ENCODE measurements around the gene PGLYRP1.

The PGLYRP1 gene

DNA sequence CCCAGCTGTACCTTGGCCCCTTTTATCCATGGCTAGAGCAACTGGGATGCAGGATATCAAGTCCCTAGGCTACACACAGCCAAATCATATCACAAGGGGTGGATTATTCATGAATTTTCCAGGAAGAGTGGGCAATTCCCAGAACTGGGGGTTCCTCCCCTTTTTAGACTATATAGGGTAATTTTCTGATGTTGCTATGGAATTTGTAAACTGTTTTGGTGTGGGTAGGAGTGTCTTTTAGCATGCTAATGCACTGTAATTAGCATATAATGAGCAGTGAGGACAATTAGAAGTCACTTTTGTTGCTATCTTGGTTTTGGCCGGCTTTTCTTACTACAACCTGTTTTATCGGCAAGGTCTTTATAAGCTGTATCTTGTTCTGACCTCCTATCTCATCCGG is 35.9 kb upstream of the PGLYRP1 start:
- Histone ChIP-seq H3K18ac (ENCODE audit: low read length) (no peak overlapping the region), H3K79me2 (ENCODE audit: control insufficient read depth, insufficient read depth, low read length, poor library complexity) (no peaks in the 10 kb centered on the region), H2BK120ac (ENCODE audit: insufficient read depth, low read length, poor library complexity) (no peak overlapping the region), H3K14ac (ENCODE audit: low read length) (no peak overlapping the region), H2AK5ac (ENCODE audit: low read length) (no peak overlapping the region), H3K4me2 (ENCODE audit: low read length) (no peak overlapping the region), H3K4me3 (ENCODE audit: low read depth, low read length) (no peak overlapping the region), H3K27me3 (ENCODE audit: insufficient read depth, low read length) (no peaks in the 10 kb centered on the region), H2AFZ (ENCODE audit: insufficient read depth, low read length, poor library complexity) (no peak overlapping the region), H3K9ac (ENCODE audit: low read length) (no peak overlapping the region), H3K9me3 (ENCODE audit: insufficient read depth, low read depth, low read length) (peaks cover 6% of the 10 kb centered on the region), H3K36me3 (ENCODE audit: control insufficient read depth in 1 of 2, insufficient read depth in 2 of 2, low read length in 2 of 2) (no peaks in the 10 kb centered on the region), H4K91ac (ENCODE audit: low read depth, low read length) (no peak overlapping the region), H3K27ac (ENCODE audit: low read depth, low read length) (no peak overlapping the region), H3K4me1 (ENCODE audit: control insufficient read depth in 1 of 2, insufficient read depth in 2 of 2, low read length in 2 of 2) (no peaks in the 10 kb centered on the region), H3K4ac (ENCODE audit: low read depth, low read length) (no peak overlapping the region), H4K8ac (ENCODE audit: low read depth, low read length) (no peak overlapping the region), H2BK12ac (ENCODE audit: low read length) (no peak overlapping the region), H3K23ac (ENCODE audit: low read length) (no peak overlapping the region), H3K79me1 (ENCODE audit: low read length) (no peaks in the 10 kb centered on the region), H4K12ac (ENCODE audit: low read depth, low read length) (no peak overlapping the region), H2BK5ac (ENCODE audit: low read depth, low read length, poor library complexity) (no peak overlapping the region)
- no CpG with 5 or more reads among the region's 3 CpGs for WGBS (ENCODE audit: extremely low coverage, insufficient coverage, insufficient read length)
- no peak for DNase-seq

DNA sequence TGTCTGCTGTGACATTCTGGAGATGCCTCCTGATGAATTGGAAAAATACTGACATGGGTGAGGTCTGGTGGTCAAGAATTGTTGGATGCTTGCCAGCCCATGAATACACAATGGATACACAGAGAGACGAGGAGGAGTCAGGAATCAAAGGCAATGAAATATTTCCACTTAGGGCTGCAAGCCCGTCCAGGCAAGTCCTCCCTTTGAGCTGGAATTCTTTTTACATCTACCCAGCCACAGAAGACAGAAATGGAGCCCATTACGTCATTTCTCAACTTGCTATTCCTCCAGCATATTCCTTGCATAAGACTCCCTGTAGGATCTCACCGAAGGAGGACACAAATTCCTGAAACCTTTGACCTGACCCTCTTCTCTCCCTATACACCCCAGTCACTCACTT is 33.7 kb upstream of the PGLYRP1 start:
- Histone ChIP-seq H2AFZ (ENCODE audit: insufficient read depth, low read length, poor library complexity) (no peak overlapping the region), H3K27ac (ENCODE audit: low read depth, low read length) (no peak overlapping the region), H3K9ac (ENCODE audit: low read length) (no peak overlapping the region), H3K14ac (ENCODE audit: low read length) (no peak overlapping the region), H3K27me3 (ENCODE audit: insufficient read depth, low read length) (no peaks in the 10 kb centered on the region), H3K18ac (ENCODE audit: low read length) (no peak overlapping the region), H4K12ac (ENCODE audit: low read depth, low read length) (no peak overlapping the region), H2BK12ac (ENCODE audit: low read length) (no peak overlapping the region), H4K91ac (ENCODE audit: low read depth, low read length) (no peak overlapping the region), H4K8ac (ENCODE audit: low read depth, low read length) (no peak overlapping the region), H3K4ac (ENCODE audit: low read depth, low read length) (no peak overlapping the region), H3K79me2 (ENCODE audit: control insufficient read depth, insufficient read depth, low read length, poor library complexity) (no peaks in the 10 kb centered on the region), H3K23ac (ENCODE audit: low read length) (no peak overlapping the region), H3K79me1 (ENCODE audit: low read length) (no peaks in the 10 kb centered on the region), H3K9me3 (ENCODE audit: insufficient read depth, low read depth, low read length) (peaks cover 6% of the 10 kb centered on the region), H3K4me1 (ENCODE audit: control insufficient read depth in 1 of 2, insufficient read depth in 2 of 2, low read length in 2 of 2) (no peaks in the 10 kb centered on the region), H3K4me3 (ENCODE audit: low read depth, low read length) (no peak overlapping the region), H3K4me2 (ENCODE audit: low read length) (no peak overlapping the region), H2BK5ac (ENCODE audit: low read depth, low read length, poor library complexity) (no peak overlapping the region), H2BK120ac (ENCODE audit: insufficient read depth, low read length, poor library complexity) (no peak overlapping the region), H2AK5ac (ENCODE audit: low read length) (no peak overlapping the region), H3K36me3 (ENCODE audit: control insufficient read depth in 1 of 2, insufficient read depth in 2 of 2, low read length in 2 of 2) (no peaks in the 10 kb centered on the region)
- DNase-seq: no peak
- WGBS (ENCODE audit: extremely low coverage, insufficient coverage, insufficient read length): no CpG with 5 or more reads among the region's 4 CpGs

DNA sequence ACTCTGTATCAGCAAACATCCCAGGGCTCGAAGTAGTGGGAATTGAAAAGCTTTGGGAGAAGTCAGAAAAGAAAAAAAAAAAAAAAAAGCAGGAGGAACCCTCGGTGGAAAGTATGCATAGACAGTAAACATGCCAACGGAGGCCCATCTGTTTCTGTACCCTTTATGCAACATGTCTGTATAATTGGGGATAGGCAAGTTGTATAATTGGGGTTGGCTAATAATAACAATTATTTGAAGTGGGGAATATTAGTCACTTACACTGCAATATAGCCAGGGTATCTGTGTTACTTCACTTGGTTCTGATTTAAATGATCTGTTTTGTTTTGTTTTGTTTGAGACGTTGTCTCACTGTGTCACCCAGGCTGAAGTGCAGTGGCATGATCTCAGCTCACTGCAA is 30.0 kb upstream of the PGLYRP1 start:
- Histone ChIP-seq H3K4me3 (ENCODE audit: low read depth, low read length) (no peak overlapping the region), H2AK5ac (ENCODE audit: low read length) (no peak overlapping the region), H3K23ac (ENCODE audit: low read length) (no peak overlapping the region), H3K27me3 (ENCODE audit: insufficient read depth, low read length) (no peaks in the 10 kb centered on the region), H4K12ac (ENCODE audit: low read depth, low read length) (no peak overlapping the region), H4K8ac (ENCODE audit: low read depth, low read length) (no peak overlapping the region), H3K36me3 (ENCODE audit: control insufficient read depth in 1 of 2, insufficient read depth in 2 of 2, low read length in 2 of 2) (no peaks in the 10 kb centered on the region), H3K18ac (ENCODE audit: low read length) (no peak overlapping the region), H3K79me1 (ENCODE audit: low read length) (no peaks in the 10 kb centered on the region), H2AFZ (ENCODE audit: insufficient read depth, low read length, poor library complexity) (no peak overlapping the region), H3K4me1 (ENCODE audit: control insufficient read depth in 1 of 2, insufficient read depth in 2 of 2, low read length in 2 of 2) (no peaks in the 10 kb centered on the region), H2BK12ac (ENCODE audit: low read length) (no peak overlapping the region), H3K9ac (ENCODE audit: low read length) (no peak overlapping the region), H3K4ac (ENCODE audit: low read depth, low read length) (no peak overlapping the region), H3K79me2 (ENCODE audit: control insufficient read depth, insufficient read depth, low read length, poor library complexity) (no peaks in the 10 kb centered on the region), H4K91ac (ENCODE audit: low read depth, low read length) (no peak overlapping the region), H3K14ac (ENCODE audit: low read length) (no peak overlapping the region), H2BK5ac (ENCODE audit: low read depth, low read length, poor library complexity) (no peak overlapping the region), H2BK120ac (ENCODE audit: insufficient read depth, low read length, poor library complexity) (no peak overlapping the region), H3K9me3 (ENCODE audit: insufficient read depth, low read depth, low read length) (no peaks in the 10 kb centered on the region), H3K4me2 (ENCODE audit: low read length) (no peak overlapping the region), H3K27ac (ENCODE audit: low read depth, low read length) (no peak overlapping the region)
- DNase-seq: no peak
- no CpG with 5 or more reads among the region's 4 CpGs for WGBS (ENCODE audit: extremely low coverage, insufficient coverage, insufficient read length)

DNA sequence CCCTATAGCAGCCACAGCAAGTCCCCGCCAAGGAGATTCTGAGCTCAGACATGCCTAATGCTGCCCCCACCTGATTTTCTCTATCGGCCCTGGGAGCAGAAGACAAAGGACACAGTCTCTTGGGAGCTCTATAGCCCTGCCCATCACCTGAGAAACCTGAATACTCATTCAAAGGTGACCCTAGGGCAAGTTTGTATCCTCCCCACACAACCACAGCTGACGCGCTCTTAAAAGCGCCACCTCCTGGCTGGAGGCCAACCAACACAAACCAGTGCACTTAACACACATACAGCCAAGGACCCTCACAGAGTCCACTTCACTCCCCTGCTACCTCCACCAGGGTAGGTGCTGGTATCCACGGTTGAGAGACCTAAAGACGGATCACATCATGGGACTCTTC is 26.7 kb upstream of the PGLYRP1 start:
- Histone ChIP-seq H3K27ac (ENCODE audit: low read depth, low read length) (no peak overlapping the region), H3K79me1 (ENCODE audit: low read length) (no peaks in the 10 kb centered on the region), H2BK12ac (ENCODE audit: low read length) (no peak overlapping the region), H3K79me2 (ENCODE audit: control insufficient read depth, insufficient read depth, low read length, poor library complexity) (no peaks in the 10 kb centered on the region), H2BK5ac (ENCODE audit: low read depth, low read length, poor library complexity) (no peak overlapping the region), H2AK5ac (ENCODE audit: low read length) (no peak overlapping the region), H3K18ac (ENCODE audit: low read length) (no peak overlapping the region), H3K9me3 (ENCODE audit: insufficient read depth, low read depth, low read length) (no peaks in the 10 kb centered on the region), H2AFZ (ENCODE audit: insufficient read depth, low read length, poor library complexity) (no peak overlapping the region), H2BK120ac (ENCODE audit: insufficient read depth, low read length, poor library complexity) (no peak overlapping the region), H3K9ac (ENCODE audit: low read length) (no peak overlapping the region), H4K91ac (ENCODE audit: low read depth, low read length) (no peak overlapping the region), H4K8ac (ENCODE audit: low read depth, low read length) (no peak overlapping the region), H3K36me3 (ENCODE audit: control insufficient read depth in 1 of 2, insufficient read depth in 2 of 2, low read length in 2 of 2) (no peaks in the 10 kb centered on the region), H3K14ac (ENCODE audit: low read length) (no peak overlapping the region), H3K23ac (ENCODE audit: low read length) (no peak overlapping the region), H3K4me1 (ENCODE audit: control insufficient read depth in 1 of 2, insufficient read depth in 2 of 2, low read length in 2 of 2) (no peaks in the 10 kb centered on the region), H3K27me3 (ENCODE audit: insufficient read depth, low read length) (no peaks in the 10 kb centered on the region), H3K4me2 (ENCODE audit: low read length) (no peak overlapping the region), H4K12ac (ENCODE audit: low read depth, low read length) (no peak overlapping the region), H3K4me3 (ENCODE audit: low read depth, low read length) (no peak overlapping the region), H3K4ac (ENCODE audit: low read depth, low read length) (no peak overlapping the region)
- DNase-seq: no peak
- WGBS (ENCODE audit: extremely low coverage, insufficient coverage, insufficient read length): no CpG with 5 or more reads among the region's 7 CpGs
